Fibroblast of the aortic adventitia (primary cell): ENCODE results near the gene DGKG. TPM values are rescaled to one million over a fixed set of nuclear protein-coding genes. Genes with fewer than 3 reads are reported as not detected.

Source experiments
- DNase-seq: peaks from one replicate; pipeline ENCODE4 v3.0.0-alpha.2; 2010; ENCODE audit warnings: low read depth
- H3K4me3 ChIP-seq: 2 replicates; pipeline ENCODE4 v1.5.1; 2011; ENCODE audit warnings: low read depth, mild to moderate bottlenecking, control low read depth, low read length, moderate library complexity
- total RNA-seq: library from RNA; depleted of rRNA; stranded (reverse); fragments of >200 nt; gene quantifications from 2 replicates; pipeline ENCODE4 v1.2.3, GENCODE V29; 2012; ENCODE audit warnings: low replicate concordance
- TF ChIP-seq, protein P1 (sequence below): IDR thresholded peaks from 2 replicates; pipeline ENCODE4 v1.5.1; 2011; ENCODE audit warnings: mild to moderate bottlenecking, low read length, control low read depth, inconsistent platforms; ENCODE audit not compliant: insufficient read depth

DGKG gene
- total RNA-seq, 1 donor, result 0.27 TPM

DNA sequence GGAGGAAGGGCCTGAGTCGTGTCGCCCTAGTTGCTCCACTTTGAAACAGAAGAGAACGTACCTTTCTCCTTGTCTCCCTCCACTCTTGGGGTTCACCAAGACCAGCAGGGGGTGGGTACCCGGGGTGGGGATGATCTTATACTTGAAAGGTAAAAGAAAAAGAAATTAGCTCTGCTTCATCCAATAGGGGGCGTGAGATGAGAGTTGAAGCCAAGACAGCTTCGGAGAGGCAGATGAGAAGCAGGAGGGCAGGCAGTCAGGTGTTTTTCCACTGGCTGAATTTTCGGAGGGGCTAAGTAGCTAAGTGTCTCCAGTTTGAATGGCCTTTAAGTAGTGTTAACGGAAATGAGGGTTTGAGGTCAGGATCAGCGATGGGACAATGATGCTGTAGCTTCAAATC, 100.4 kb downstream of the DGKG start:
- DNase-seq, result no peak
- TF ChIP-seq, protein P1, sequence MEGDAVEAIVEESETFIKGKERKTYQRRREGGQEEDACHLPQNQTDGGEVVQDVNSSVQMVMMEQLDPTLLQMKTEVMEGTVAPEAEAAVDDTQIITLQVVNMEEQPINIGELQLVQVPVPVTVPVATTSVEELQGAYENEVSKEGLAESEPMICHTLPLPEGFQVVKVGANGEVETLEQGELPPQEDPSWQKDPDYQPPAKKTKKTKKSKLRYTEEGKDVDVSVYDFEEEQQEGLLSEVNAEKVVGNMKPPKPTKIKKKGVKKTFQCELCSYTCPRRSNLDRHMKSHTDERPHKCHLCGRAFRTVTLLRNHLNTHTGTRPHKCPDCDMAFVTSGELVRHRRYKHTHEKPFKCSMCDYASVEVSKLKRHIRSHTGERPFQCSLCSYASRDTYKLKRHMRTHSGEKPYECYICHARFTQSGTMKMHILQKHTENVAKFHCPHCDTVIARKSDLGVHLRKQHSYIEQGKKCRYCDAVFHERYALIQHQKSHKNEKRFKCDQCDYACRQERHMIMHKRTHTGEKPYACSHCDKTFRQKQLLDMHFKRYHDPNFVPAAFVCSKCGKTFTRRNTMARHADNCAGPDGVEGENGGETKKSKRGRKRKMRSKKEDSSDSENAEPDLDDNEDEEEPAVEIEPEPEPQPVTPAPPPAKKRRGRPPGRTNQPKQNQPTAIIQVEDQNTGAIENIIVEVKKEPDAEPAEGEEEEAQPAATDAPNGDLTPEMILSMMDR, result peak; percentile 12

DNA sequence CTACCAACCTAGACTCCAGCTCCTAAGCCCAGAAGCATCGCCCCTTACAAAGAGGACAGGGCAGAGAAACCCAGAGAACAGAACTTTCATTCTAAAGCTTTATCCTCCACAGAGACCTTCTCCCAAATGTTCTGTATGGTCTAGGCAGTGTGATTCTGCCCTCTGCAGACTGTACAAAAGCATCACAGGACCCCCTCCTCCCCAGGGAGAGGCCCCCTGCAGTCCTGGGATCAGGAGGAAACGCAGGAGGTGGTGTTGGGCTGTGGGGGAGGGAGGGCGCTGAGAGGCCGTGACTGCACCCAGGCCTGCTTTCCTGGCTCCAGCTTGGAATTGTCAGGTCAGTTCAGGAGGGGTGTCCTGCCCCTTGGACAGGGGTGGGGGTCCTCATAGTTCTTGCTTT, 101.3 kb downstream of the DGKG start:
- no peak overlapping the region for H3K4me3 ChIP-seq
- TF ChIP-seq, protein P1, result no peak
- DNase-seq, result no peak

More for the DNA sequence above, 100.4 kb downstream of the DGKG start:
- no peak overlapping the region for H3K4me3 ChIP-seq

DNA sequence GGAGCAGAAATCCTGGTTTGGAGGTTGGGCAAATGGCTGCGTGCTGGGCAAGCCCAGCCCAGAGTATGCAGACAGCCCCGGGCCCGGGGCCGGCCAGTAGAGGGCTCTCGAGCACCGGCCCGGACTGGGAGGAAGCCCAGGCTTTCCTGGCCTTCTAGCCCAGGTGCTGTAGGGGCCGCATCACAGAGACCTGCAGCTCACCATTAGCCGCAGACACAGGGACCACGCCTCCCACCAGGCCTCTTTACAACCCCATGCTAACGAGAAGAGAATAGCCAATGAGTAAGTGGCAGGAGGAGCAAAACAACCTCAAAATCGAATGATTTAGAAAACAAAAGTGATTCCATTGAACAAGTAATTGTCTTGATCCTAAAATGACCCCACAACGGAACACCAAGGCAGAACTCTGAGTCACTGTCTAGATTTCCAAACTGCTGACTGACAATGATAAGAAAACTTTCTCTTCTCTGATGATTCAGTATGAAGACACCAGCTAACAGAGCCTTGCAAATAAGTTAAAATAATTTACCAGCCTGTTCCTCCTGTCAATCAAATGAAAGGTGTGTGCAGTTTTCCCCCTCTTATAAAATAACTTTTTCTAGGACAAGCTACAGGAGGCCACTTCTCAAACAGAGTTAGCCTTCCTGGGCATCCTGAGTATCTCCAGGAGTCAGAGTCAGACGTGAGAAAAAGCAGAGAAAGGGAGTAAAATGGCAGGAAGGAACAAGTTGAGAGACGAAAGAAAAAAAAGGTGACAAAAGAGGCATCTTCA, 102.2 kb downstream of the DGKG start:
- peak overlapping the region; percentile 6 for H3K4me3 ChIP-seq
- DNase-seq, result peak; percentile 59
- TF ChIP-seq, protein P1, result peak; percentile 96

DNA sequence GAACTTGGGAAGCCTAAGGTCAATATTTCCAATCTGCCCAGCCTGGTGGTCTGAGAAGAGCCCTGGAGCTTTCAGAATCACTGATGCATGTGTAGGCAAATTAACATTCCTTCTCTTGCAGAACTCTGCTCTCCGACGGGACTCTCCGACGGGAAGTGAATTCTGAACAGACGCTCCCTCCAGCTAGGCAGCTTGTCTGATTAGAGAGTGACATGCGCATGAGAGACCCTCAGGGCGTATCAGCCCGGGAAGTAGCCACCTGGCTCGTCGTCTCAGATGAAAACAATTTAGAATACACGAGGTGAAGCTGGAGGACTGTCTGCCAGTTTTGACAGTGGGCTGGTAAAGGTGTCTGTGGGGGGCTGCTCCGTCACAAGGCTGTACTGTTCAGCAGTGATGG, 103.1 kb downstream of the DGKG start:
- DNase-seq, result no peak
- H3K4me3 ChIP-seq, result no peak overlapping the region
- TF ChIP-seq, protein P1, result no peak

DNA sequence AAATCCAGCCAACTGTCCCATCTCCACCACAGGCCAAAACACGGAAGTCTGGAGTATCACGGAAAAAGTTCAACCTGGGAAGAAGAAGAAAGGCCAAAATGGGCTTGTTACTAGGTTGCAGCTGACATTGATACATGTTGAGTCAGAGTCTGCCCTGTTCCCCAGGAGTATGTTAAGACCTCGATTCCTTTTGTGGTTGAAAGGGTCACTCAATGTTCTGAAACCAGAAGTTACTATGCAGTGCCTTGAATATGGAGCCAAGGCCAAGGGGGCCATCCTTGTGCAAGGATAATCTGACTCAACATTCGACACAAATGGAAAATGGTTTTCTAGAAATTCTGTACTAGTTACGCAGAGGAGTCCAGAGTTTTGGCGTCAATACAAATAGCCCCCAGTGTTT, 104.2 kb downstream of the DGKG start:
- H3K4me3 ChIP-seq, result no peak overlapping the region
- DNase-seq, result no peak
- TF ChIP-seq, protein P1, result no peak

DNA sequence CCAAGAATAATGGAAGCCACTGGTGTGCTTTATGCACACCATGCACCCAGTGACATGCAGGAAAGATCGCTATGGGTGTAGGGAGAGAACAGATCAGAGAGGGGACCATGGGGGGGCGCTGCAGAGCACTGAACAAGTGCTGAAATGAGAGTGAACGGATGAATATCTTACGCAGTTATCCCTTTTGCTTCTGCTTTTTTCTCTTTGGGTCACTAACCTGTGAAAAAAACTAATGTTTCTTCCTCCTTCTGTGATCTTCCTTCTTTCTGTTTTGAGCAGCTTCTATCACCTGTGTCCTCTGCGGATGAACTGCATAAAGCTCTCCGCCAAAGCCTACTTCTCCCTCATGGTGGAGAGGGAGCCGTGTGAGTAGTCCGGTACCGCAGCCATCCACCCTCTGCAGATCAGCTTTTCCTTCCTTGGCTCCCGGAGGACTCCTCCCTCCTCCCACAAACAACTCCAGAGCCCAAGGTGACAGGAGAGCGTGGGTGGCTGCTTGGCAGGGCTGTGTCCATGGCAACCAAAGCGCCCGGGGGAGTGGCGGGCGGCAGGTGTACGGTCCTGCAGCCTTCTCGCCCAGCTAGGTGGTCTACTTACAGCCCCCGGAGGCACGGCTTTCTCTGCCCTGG, 106.2 kb downstream of the DGKG start:
- TF ChIP-seq, protein P1, result no peak
- no peak for DNase-seq
- no peak overlapping the region for H3K4me3 ChIP-seq
